ENCODE data around the gene OAT.
A peak's percentile ranks its signal among the peaks of the same experiment; 100 is the strongest.
"Not testable (repeated sequence)": the region's sequence is repeated elsewhere in the genome, so short reads cannot be mapped to it uniquely, and the experiment has no call there.

Gene OAT

DNA sequence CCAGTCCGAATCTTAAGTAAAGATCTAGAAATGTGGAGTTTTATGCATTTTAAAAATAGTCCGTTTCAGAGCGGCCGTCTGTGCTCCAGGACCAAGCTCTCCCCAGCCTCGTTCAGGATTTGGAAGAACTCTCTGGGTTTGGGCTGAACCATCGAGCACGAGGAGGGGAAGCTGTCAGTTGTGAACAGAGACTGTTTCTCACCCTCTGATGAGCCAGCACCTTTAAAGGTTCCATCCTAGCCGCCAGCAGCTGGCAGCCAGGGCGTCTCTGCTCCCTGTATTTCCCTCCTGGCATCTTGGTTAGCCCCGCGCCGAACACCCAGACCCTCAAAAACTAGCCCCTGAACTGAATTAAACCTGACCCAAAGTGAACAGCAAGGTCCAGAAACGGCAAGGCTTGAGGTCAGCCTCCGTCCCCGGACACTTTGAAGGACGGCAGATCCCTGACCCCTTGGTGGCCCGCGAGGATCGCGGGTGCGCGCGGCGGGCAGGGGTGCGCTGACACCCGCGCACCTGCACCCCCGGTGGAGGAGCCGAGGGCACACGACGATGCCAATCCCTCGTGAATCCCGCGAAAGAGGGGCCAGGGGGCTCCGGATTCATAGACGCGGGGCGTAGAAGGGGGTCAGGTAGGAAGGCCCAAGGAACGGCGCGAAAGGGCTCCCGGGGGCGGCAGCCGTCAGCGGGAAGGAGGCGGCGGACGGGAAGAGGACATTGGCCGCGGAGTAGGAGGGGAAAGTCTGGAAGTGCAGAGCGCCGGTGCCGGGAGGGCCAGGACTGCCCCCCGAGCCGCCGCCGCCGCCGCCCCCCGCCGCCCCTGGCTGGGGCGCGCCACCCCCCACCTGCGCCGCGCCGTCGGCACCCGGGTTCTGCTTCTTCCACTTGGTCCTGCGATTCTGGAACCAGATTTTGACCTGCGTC, 28.4 kb upstream of the OAT start:
- no peak for DNase-seq

DNA sequence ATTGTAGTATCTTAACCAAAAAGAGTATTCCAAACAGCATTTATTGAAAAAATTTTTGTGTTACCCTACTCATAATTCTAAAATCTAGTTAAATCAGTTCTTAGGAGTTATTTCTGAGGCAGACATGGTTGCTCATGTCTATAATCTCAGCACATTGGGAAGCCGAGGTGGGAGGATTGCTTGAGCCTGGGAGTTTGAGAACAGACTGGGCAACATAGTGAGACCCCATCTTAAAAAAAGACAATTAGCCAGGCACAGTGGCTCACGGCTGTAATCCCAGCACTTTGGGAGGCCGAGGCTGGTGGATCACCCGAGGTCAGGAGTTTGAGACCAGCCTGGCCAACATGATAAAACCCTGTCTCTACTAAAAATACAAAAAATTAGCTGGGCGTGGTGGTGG, 23.0 kb upstream of the OAT start:
- DNase-seq: not testable (repeated sequence)

DNA sequence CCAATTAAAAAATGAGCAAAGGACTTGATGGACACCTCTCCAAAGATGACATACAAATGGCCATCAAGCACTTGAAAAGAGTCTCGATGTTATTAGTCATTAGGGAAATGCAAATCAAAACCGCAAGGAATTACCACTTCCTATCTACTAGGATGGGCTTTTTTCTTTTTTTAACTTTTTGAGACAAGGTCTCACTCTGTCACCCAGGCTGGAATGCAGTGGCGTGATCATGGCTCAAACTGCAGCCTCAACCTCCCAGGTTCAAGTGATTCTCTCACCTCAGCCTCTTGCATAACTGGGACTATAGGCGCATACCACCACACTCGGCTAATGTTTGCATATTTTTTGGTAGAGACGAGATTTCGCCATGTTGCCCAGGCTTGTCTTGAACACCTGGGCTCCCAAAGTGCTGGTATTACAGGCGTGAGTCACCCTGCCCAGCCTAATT, 17.5 kb upstream of the OAT start:
- no peak for DNase-seq

DNA sequence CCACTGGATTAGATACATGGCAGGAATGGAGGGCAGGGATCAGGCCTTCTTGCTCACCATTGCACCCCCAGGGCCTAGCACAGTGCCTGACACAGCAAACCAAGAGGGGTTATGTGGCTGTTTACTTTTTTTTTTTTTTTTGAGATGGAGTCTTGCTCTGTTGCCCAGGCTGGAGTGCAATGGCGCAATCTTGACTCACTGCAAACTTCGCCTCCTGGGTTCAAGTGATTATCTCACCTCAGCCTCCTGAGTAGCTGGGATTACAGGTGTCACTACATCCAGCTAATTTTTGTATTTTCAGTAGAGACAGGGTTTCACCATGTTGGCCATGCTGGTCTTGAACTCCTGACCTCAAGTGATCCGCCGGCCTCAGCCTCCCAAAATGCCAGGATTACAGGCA, 17.0 kb upstream of the OAT start:
- DNase-seq: not testable (repeated sequence)

DNA sequence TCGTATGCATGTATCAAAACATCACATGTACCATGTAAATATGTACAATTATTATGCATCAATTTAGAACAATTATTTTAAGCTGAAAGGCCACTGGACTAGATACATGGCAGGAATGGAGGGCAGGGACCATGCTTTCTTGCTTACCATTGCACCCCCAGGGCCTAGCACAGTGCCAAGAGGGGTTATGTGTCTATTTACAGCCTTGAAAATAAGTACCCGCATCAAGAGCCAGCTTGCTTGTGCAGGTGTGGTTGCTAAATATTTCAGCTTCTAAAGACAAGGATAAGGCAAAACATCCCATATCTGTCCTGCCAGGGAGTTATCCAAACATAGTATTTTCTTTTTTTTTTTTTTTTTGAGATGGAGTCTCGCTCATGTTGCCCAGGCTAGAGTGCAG, 14.7 kb upstream of the OAT start:
- DNase-seq: no peak

DNA sequence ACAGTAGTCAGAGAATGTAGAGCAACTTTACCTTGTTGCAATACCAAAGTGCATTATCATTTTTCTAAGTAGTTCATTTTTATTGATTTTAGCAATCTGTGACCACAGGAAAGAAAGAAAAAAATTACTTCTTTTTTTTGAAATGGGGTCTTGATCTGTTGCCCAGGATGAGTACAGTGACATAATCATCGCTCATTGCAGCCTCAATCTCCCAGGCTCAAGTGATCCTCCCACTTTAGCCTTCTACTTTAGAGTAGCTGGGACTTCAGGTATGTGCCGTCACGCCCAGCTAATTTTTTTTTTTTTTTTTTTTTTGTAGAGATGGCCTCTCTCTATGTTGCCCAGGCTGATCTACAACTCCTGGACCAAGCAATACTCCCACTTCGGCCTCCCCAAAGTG, 11.4 kb upstream of the OAT start:
- DNase-seq: no peak

DNA sequence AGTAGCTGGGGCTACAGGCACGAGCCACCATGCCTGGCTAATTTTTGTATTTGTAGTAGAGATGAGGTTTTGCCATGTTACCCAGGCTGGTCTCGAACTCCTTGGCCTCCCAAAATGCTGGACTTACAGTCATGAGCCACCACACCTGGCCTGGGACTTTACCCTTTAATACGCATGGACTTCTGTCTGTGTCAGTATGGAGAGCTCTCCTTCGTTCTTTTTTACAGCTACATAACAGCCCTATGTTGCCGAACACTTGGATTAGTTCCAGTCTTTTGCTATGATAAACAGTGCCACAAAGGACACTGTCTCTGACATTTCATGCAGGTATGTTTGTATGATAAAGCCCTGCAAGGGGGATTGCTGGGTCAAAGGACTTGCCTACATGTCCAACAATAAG, 10.9 kb upstream of the OAT start:
- no peak for DNase-seq

DNA sequence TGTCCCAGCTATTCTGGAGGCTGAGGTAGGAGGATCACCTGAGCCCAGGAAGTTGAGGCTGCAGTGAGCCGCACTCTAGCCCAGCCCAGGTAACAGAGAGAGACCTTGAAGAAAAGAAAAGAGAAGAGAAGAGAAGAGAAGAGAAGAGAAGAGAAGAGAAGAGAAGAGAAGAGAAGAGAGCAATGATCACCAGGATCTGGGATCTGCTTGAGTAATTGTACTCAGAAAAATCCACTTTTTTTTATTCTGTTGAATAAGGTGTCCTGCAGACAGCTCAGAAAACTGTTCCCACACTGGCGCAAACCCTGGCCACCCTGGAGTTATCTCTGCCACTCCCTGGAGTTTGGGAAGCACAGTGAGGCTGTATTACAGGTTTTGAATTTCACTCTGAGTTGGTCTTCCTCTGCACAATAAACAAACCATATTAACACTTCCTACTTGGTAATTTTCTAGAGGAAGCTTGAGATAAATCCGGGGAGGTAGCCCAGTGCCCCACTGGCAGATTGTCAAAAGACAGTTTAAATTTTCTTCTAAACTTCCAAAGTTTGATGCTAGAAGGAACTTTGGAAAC, 9.6 kb upstream of the OAT start:
- no peak for DNase-seq

DNA sequence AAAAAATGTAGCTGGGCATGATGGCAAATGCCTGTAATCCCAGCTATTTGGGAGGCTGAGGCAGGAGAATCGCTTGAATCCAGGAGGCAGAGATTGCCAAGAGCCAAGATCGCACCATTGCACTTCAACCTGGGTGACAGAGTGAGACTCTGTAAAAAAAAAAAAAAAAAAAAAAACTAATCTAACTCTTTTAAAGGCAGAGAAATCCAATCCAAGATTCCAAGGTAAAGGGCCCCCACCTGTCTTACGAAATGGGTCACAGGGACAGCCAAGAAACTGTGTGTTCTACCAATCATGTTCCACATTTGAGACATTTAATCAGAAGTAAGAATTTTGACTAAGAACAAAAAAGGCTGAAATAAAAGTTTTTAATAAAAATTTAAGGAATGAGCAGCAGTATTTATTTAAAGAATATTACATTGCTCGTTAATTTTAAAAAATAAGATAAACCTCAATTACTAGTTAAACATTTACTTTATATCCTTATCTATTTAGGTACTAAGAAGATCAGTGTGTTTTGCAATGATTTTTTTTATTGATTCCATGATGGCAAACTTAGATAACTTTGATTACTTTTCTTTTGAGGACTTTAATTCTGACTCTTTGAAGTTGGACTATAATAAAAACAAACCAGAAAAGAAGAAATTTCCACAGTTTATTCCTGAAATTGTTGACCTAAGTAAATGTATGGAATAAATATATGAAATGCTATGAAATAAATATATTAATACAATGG, 6.7 kb upstream of the OAT start:
- DNase-seq: no peak

DNA sequence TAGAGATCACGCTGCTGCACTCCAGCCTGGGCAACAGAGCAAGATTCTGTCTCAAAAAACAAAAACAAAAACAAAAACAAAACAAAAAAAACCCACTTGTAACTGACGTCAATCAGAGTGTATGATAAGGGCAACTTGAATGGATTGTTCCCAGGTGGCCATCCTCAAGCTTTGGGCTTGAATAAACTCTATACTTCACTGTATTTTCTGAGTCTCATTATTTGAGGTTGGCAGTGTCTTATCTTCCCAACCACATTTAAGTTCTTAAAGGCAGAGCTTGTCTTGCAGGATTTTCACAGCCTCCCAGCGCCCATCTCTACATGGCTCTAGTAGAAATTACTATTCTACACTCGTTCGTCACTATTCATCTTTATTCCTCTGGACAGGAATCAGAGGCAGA, 5.1 kb upstream of the OAT start:
- DNase-seq: no peak

DNA sequence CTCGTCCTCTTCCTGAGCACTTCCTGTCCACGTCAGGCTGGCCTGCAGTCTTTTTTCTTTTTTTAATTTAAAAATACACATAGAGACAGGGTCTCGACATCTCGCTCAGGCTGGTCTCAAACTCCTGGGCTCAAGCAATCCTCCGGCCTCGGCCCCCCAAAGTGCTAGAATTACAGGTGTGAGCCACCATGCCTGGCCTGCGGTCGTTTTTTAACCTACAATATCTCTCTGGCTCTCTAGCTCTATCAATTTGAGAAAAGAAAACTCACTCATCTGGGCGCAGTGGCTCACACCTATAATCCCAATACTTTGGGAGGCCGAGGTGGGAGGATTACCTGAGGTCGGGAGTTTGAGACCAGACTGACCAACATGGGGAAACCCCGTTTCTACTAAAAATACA, 4.0 kb upstream of the OAT start:
- DNase-seq: no peak

DNA sequence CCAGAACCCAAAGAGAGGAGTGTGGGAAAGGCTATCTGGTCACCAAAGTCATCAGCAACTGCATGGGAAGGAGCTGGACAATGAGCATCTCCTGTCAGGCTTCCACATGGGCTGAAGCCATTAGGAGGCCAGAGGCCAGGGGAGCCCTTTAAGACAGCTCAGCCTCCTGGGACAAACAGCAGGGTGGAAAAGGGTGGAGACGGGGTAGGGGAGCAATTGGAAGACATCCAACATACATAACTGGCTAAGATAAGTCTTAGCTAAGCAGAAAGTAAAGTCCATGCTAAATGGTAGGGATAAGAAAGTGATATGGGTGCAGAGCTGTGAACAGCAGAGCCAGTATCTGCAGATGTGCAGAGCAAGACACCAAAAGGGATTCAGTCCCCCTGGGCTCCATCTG, 1.5 kb upstream of the OAT start:
- DNase-seq: no peak

DNA sequence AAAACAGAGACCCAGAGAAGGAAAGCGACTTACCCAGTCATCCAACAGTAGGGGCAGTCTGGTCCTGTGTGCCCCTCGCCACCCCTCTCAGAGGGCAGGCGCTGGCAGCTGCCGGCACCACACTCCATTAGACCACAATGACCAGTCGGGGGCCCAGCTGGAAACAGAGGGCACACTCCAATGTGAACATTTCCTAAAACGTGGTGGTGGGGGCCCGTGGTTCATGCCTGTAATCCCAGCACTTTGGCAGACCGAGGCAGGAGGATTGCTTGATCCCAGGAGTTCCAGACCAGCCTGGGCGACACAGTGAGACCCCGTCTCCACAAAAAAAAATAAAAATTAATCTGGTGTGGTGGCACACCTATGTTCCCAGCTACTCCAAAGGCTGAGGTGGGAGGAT, 912 bp upstream of the OAT start:
- no peak for DNase-seq

DNA sequence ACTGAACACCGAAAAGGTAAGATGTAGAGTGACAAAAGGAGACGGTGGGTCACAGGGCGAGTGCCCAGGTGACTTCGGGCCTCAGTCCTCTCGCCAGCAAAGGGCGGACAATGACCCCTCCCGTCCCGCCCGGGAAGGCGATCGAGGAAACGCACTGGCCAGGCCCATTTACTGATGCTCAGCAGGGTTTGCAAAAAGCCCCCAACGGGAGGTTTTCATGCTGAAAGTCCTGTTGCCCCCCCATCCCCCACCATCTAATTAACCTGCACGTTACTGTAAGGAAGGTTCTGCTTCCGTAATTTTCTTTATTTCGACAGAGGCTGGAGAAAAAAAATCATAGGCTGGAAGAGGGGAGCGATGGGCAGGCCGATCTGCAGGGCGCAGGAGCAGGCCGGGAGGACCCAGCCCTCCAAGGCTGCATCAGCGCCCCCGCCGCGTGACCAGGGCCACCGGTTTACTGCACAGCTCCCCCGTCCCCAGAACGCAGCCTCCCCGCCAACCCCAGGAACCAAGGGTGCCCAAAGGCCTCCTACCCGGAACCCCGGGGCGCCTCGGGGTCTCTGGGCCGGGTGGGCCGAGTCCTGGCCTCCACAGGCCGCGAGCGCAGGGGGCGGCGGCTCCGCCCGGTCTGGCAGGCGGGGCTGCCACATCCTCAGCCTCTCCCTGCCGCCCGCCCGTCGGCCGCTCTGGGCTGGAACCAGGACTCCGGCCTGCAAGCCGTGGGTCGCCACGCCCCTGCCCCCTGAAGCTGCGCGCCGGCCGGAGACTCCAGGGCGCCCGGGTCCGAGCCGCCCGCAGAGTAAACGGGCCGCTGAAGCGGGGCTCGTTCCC, 613 bp downstream of the OAT start:
- DNase-seq: peak; percentile 50

DNA sequence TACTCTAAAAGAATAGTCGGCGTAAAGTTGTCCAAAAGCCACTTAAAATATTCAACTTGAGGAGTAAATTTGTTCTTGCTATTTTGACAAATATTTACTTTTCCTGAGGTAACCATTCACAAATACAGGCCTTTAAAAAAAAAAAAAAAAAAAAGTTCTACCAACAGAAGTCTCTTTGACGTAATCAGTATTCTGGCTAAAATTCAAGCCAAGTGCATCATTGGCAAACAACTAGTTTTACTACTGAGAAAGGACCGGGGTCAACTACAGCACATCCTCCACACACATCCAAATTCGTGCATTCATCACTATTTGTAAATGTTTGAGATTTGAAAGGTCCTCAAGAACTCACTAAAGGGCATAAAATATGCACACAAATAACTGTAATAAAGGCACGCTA, 2.0 kb downstream of the OAT start:
- no peak for DNase-seq

DNA sequence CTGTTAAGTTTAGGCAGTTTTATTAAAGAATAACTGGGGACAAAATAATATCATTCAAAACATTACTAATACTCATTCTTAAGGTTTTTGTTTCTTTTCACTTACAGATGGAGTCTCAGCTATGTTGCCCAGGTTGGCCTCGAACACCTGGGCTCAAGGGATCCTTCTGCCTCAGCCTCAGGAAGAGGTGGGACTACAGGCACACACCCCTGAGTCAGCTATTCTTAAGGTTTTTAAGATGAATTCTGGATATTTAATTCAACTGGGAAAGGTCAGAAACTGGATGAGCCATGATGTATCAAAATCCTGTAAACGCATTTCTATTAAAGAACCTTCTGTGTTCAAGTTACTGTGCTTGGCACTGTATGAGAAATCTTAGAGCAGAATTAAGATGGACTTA, 3.5 kb downstream of the OAT start:
- DNase-seq: no peak

DNA sequence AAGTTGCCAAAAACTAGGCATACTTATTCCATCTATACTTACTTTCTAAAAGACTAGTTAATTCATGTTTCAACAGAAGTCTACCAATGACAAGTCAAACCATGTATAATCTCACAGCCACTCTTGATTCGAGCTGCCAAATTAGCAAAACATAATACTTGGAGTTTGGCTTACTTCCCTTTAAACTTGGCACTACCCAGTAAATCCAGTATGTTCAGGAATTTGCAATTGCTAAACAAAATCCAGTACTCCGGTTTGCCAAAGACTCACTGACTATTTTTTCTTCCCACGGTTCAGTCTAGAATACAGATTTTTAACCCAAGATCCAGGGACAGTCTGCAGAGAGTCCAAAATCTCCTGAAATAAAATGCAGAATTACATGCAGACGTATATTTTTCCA, 4.6 kb downstream of the OAT start:
- no peak for DNase-seq

DNA sequence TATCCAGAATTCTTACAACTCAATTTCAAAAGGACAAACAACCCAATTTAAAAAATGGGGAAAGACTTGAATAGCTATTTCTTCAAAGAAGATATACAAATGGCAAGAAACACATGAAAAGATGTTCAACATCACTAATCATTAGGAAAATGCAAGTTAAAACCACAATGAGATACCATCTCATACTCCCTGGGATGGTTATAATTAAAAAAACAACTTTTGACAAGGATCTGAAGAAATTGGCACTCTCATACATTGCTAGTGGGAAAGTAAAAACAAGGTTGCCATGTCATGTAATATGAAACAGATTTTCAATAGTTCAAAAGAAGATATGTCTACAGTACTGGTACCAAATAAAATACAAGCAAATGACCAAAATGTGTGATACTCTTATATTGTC, 9.0 kb downstream of the OAT start:
- no peak for DNase-seq

DNA sequence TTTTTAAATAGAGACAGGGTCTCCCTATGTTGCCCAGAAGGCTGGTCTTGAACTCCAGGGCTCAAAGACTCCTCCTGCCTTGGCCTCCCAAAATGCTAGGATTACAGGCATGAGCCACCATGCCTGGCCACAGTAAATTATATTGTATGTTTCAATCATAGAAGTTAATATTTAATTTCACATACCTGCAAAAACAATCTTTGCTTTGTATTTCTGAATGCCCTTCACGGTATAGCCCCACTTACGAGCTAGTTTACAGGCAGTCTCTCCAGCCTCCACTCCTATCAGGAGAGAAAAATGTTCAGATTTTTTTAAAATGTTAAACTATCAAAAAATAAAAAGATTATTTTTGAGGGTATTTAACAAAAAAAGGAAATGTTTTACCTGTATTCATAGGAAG, 10.4 kb downstream of the OAT start:
- no peak for DNase-seq

DNA sequence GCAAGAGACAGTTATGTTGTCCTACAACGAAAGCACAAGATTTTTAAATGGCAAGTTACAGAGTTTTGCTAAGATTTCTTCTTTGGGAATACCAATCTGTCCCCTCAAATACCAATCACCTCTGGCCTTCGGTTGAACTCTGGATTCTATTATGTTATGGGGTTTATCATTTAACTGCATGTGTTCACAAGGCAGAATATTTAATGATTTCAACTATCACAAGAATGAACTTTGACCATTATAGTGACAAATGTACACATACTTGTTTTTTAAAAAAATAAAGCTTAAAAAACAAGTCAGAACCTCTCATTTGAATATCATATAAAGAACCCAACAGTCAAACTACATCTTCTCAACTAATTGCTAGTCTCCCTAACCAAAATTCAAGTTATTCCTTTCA, 11.3 kb downstream of the OAT start:
- DNase-seq: no peak

DNA sequence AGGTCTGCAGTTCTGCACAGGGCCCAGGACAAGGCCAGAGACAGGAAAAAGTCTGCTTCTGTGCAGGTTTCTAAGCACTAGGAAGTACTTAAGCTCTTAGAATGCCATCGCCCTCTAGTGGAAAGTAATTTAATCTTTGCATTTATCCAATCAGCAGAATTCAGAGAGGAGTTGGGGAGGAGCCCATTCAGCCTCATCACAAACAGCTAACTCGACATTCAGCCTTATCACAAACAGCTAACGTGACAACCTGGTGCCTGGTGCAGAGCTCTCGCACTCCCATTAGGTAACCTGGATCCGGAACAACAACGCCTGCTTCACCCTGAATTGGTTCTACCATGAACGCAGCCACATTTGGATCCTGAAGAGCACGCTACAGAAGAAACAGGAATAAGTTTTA, 15.2 kb downstream of the OAT start:
- no peak for DNase-seq

DNA sequence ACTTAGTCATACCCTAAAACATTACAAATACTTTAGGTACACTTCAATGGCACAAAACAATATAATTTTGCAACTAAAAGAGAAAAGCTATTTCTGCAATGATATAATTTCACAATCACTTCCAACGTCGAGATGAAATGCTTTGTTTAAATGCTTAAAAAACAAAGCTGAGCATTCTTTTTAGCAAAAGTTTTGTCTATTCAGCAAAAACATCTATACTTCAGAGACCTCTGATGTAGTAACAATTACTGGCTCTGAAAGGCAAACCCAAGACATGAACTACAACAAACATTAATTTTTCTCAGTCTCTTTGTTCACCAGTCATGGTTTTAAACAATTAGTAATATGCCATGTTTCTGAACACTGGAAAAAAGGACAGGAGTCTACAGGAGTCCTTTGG, 16.4 kb downstream of the OAT start:
- DNase-seq: no peak

DNA sequence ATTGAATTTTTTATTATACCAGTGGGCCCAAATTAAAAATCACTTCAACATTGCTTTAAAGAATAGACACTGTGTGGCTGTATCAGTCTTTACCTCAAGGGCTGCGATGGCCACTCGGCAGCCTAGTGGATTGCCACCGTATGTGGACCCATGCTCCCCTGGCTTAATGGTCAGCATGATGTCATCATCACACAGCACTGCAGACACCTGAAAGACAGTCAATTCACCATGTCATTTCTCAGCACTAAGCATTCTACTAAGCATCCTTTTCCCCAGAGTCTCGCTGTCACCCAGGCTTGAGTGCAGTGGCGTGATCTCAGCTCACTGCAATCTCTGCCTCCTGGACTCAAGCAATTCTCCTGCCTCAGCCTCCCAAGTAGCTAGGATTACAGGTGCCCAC, 17.1 kb downstream of the OAT start:
- no peak for DNase-seq

All from activated CD8-positive, alpha-beta memory T cell treated with anti-CD3 and anti-CD28 coated beads, Interleukin-2, amount 50 U/mL, for 4 hours (primary cell).